SK-N-MC (cell line): ENCODE measurements around the gene CARS1.
A peak's percentile ranks its signal among the peaks of the same experiment; 100 is the strongest.

ENCODE experiments used
- DNase-seq: peaks from one replicate; pipeline ENCODE4 v3.0.0-alpha.2; 2011; ENCODE audit warnings: low read depth, low spot score
- H3K27ac ChIP-seq: fragments of 200-600 bp; sonication (generic); 2 replicates; pipeline ENCODE4 v1.5.1; 2016; ENCODE audit warnings: mixed run types
- H3K36me3 ChIP-seq: fragments of 200-600 bp; sonication (generic); 2 replicates; pipeline ENCODE4 v1.6.1; 2017; ENCODE audit warnings: antibody characterized with exemption, low read length, mixed read lengths; ENCODE audit not compliant: insufficient read depth
- H3K4me3 ChIP-seq: fragments of 200-600 bp; sonication (generic); 2 replicates; pipeline ENCODE4 v1.5.1; 2016
- H3K9ac ChIP-seq: fragments of 200-600 bp; sonication (generic); 2 replicates; pipeline ENCODE4 v1.8.0; 2017; ENCODE audit warnings: mixed run types, mixed read lengths; ENCODE audit not compliant: insufficient read length
- H3K9me3 ChIP-seq: fragments of 200-600 bp; sonication (generic); 2 replicates; pipeline ENCODE4 v1.6.1; 2017; ENCODE audit warnings: low read depth, mild to moderate bottlenecking, antibody characterized with exemption, low read length, moderate library complexity, mixed read lengths
- EZH2 ChIP-seq: fragments of 200-600 bp; sonication (generic); IDR thresholded peaks from one replicate; pipeline ENCODE4 v1.6.1; 2017; ENCODE audit warnings: antibody characterized with exemption
- FOXP2 ChIP-seq: optimal IDR thresholded peaks from 2 replicates; pipeline ENCODE3; 2011; ENCODE audit warnings: mild to moderate bottlenecking, moderate library complexity; ENCODE audit not compliant: insufficient read depth; ENCODE audit errors: extremely low read length, control extremely low read depth
- POLR2AphosphoS5 ChIP-seq: IDR thresholded peaks from 2 replicates; pipeline ENCODE4 v1.6.1; 2012; ENCODE audit warnings: mild to moderate bottlenecking, low read depth, low read length, borderline replicate concordance

CARS1 gene

DNA sequence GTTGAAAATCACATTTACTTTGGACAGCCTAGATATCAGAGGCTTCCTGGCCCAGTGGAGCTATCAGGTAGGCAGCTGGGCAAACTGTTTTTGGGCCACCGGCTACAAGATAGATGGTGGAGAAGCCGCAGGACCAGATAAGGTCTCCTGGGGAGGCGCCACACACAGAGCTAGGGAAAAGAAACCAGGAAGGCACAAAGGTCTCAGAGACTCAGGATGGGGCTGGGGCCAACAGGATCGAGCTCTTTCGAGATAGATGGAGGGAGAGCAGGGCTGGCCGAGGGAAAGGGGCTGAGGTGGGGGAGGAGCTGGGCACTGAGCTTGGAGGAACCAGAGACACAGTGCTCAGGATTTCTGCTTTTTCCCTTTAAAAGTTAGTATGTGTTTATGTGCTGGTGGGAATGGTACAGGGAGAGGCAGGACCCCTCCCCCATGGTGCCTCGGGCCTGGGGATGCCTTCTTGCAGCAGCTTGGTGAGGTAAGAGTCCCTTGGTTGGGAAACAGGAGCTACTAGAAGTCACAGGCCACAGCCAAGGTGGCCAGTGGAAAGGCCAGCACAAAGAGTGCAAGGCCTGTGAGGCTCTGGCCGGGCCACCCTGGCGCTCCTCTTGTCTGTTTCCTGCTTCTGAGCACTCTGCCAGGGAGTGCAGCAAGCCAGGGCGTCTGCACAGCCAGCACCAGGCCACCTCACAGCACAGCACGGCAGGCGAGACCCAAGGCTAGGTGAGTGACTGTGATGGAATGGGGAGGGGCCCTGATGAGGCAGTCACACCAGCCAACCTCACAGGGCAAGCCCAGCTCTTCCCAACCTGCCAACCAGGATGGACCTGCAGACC is 53.6 kb downstream of the CARS1 start:
- H3K36me3 ChIP-seq, result peaks cover 66% of the 10 kb centered on the region
- H3K9me3 ChIP-seq, result no peaks in the 10 kb centered on the region
- no peak for DNase-seq
- H3K27ac ChIP-seq, result no peak overlapping the region
- no peak for TF ChIP-seq FOXP2
- TF ChIP-seq EZH2, result no peak
- no peak for TF ChIP-seq POLR2AphosphoS5
- H3K9ac ChIP-seq, result no peak overlapping the region
- no peak overlapping the region for H3K4me3 ChIP-seq

DNA sequence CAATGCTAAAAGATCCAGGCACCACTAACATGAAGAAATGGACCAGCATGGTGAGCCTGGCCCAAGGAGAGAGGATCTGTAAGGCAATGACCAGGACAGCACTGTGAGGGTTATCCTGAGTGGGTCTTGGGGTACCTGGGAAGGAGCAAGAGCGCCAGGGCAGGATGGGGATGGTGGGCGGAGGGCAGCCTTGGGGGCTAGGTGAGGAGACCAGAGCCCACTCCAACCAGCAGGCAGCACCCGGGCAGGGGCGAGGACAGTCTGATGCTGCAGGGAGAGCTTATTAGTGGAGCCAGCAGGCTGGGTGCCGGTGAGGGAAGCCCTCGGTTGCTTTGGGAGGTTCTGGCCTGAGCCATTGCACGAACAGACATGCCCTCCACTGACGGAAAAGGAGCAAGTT is 54.4 kb downstream of the CARS1 start:
- Histone ChIP-seq H3K27ac (no peak overlapping the region), H3K4me3 (no peak overlapping the region), H3K9me3 (no peaks in the 10 kb centered on the region), H3K9ac (no peak overlapping the region), H3K36me3 (peaks cover 66% of the 10 kb centered on the region)
- no peak for DNase-seq
- no peak for TF ChIP-seq EZH2
- no peak for TF ChIP-seq POLR2AphosphoS5
- TF ChIP-seq FOXP2, result no peak

DNA sequence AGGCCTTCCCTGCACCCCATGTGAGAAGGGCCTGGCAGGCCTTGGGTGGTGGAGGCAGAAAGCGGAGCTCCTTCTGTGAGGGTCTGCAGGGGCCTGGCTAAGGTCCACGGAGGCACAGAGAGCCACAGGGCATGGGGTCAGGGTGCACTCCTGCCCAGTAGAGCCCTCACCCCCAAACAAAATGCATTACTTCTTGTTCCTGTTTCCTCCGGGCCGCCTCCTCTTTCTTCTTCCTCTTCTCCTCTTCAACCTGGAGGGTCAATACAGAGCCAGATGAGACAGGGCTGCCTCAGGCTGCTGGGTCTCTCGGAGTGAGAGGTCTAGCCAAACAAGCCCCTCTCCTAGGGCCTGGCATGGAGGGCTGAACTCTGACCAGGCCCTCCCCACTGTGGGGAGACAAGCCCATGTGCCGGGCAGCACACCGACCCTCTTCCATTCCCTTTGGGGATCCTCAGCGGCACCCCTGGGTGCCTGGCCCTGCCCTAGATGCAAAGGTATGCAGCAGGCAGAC is 54.8 kb downstream of the CARS1 start:
- Histone ChIP-seq H3K27ac (no peak overlapping the region; the same call in 1 of the 2 replicates), H3K4me3 (no peak overlapping the region), H3K9ac (no peak overlapping the region), H3K36me3 (peaks cover 66% of the 10 kb centered on the region), H3K9me3 (no peaks in the 10 kb centered on the region)
- no peak for DNase-seq
- TF ChIP-seq POLR2AphosphoS5, result no peak
- TF ChIP-seq EZH2, result no peak
- no peak for TF ChIP-seq FOXP2

DNA sequence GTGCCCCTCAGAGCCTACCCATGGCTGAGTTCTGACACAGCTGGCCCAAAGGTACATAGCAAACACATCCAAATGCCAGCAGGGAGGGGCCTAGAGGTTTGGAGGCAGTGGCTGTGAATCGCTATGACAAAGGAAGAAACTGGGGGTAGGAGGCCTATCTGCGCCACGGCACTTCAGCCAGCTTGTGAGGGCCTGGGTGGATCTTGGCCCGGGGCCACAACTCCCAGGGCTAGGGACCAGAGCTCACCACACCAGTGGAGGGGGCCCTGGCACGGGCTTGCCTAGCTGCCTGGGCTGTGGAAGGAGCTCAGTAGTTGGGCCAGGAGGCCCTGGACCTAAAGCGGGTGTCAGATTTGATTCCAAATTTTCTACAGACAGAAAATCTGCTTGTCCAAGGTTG is 55.7 kb downstream of the CARS1 start:
- no peaks in the 10 kb centered on the region for H3K9me3 ChIP-seq
- H3K27ac ChIP-seq, result peak overlapping the region; percentile 88
- peaks cover 62% of the 10 kb centered on the region for H3K36me3 ChIP-seq
- TF ChIP-seq POLR2AphosphoS5 (no peak), FOXP2 (no peak), EZH2 (no peak)
- DNase-seq, result no peak
- H3K4me3 ChIP-seq, result no peak overlapping the region
- H3K9ac ChIP-seq, result peak overlapping the region; percentile 19

GRCh38 chr11:3000032-3000961 is 56.9 kb downstream of the CARS1 start:
- DNase-seq, result no peak
- TF ChIP-seq EZH2 (no peak), POLR2AphosphoS5 (no peak; the same call in 1 of the 2 replicates), FOXP2 (no peak)
- Histone ChIP-seq H3K36me3 (peaks cover 52% of the 10 kb centered on the region), H3K27ac (peak overlapping the region; percentile 88), H3K9ac (peak overlapping the region; percentile 2), H3K4me3 (no peak overlapping the region), H3K9me3 (no peaks in the 10 kb centered on the region)

DNA sequence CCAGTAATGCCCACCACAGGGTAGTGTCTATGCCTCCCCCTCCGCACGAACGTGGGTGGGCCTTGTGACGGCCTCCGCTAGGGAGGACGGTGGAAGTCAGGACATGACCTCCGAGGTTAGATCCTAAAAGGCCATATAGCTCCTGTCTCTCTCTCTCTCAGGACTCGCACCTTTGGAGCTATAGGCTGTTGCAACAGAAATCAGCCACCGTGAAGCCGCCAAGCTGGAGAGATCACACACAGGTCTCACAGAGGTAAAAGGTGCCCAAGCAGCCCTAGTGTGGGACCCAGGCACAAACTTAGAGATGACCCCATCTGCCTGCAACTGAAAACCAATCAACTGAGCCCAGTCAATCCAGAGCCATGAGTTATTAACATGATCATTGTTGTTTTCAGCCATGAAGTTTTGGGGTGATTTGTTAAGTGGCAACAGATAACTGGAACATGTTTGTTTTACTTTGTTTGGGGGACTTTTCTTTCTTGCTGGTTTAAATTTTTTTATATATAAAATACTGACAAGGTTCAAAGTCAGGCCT is 57.7 kb downstream of the CARS1 start:
- Histone ChIP-seq H3K9ac (no peak overlapping the region), H3K9me3 (no peaks in the 10 kb centered on the region), H3K36me3 (peaks cover 46% of the 10 kb centered on the region), H3K27ac (peak overlapping the region; percentile 88; the same call in 1 of the 2 replicates), H3K4me3 (no peak overlapping the region)
- DNase-seq, result no peak
- TF ChIP-seq EZH2 (no peak), FOXP2 (no peak), POLR2AphosphoS5 (no peak)

DNA sequence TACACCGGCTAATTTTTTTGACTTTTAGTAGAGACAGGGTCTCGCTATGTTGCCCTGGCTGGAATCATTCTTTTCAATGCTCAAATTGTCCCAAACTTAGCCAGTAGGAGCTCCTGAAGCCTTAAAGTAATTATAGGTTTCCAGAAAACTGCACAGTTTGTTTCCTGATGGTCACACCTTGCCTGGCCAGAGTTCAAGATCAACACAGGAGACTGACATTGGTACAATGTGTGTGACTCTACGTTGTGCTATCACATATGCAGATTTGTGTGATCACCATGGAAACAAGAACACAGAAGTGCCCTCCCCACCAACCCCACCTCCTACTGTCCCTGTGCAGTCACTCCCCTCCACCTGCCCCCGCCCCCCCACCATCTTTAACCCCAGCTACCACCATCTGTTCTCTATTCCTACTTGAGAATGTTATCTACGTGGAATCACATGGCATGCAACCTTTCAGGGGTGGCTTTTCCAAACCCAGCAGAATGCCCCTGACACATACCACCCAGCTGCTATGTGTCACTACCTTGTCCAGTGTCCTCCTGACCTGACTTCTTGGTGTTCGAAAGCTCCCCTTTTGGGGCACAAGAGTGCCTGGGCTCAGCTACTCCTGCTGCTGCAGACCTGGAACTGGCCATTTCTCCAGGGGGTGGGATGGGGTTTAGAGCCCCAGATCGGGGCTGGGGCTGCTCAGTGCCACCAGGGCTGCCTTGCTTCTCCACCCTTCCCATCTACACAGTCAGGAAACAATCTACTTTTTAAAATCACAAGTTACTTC is 59.0 kb downstream of the CARS1 start:
- peaks cover 33% of the 10 kb centered on the region for H3K36me3 ChIP-seq
- H3K4me3 ChIP-seq, result no peak overlapping the region
- 0 out of 2 replicates have a peak overlapping the region, but pooled peaks have one; percentile 36 for H3K27ac ChIP-seq
- H3K9ac ChIP-seq, result no peak overlapping the region
- no peak for TF ChIP-seq EZH2
- TF ChIP-seq POLR2AphosphoS5, result no peak
- no peak for TF ChIP-seq FOXP2
- no peaks in the 10 kb centered on the region for H3K9me3 ChIP-seq
- DNase-seq, result no peak

DNA sequence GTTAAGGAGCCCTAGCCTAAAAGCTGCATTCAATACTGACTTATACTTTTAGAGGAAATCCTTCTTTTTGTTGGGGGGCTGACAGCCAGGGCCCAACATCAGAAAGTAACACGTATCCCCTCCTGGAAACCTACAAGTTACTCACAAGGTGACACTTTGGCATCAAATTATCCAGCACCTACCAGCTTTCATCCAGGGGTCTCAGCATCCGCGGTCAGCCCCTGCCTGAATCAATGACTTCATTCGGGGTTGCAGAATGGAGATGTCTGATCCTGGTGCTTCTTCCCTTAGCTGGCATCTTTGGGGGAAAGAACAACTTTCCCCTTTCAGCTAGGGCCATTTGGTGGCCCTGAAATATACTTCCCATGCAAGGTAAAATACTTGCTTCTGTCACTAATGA is 59.8 kb downstream of the CARS1 start:
- Histone ChIP-seq H3K36me3 (peaks cover 24% of the 10 kb centered on the region), H3K4me3 (no peak overlapping the region), H3K9ac (no peak overlapping the region), H3K9me3 (no peaks in the 10 kb centered on the region), H3K27ac (no peak overlapping the region)
- DNase-seq, result no peak
- TF ChIP-seq EZH2, result no peak
- TF ChIP-seq POLR2AphosphoS5, result no peak
- TF ChIP-seq FOXP2, result no peak
